Measurements from ENCODE around the gene WNK2. TPM values are rescaled to one million over a fixed set of nuclear protein-coding genes. Genes with fewer than 3 reads are reported as not detected.

The WNK2 gene
- total RNA-seq, 1 experiment from 2014 or later, result 69.4 TPM

DNA sequence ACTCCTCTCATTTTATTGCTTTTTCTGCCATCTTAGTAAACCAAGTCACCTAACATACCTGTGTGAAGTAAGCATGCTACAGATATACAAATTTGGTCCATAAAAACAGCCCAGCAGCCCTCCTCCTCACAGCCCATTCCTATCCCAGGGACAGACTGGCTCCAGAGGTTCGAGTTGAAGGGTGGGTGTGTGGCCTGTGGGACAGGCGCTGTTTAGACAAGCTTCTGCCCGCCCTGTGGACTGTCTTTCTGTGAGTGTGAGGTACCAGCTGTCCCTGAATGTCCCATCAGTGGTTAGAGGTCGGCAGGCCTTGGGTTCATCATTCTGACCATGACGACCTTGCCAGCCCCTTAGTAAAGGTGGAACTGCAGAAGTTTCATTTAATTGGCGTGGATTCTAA, 82.0 kb downstream of the WNK2 start:
- Histone ChIP-seq H3K79me1 (ENCODE audit: insufficient read depth, low read depth, low read length, poor library complexity, severe bottlenecking) (no peaks in the 10 kb centered on the region), H4K20me1 (ENCODE audit: control insufficient read depth, insufficient read depth, insufficient read length) (no peaks in the 10 kb centered on the region), H3K23me2 (ENCODE audit: insufficient read length, low read depth, low read length, poor library complexity, severe bottlenecking) (no peaks in the 10 kb centered on the region), H3K27ac (ENCODE audit: insufficient read length, low read depth, low read length) (no peak overlapping the region), H3K23ac (ENCODE audit: insufficient read length, low read depth, low read length) (no peak overlapping the region), H2BK120ac (ENCODE audit: low read depth, low read length, poor library complexity, severe bottlenecking) (no peak overlapping the region), H4K91ac (ENCODE audit: insufficient read length, low read depth, low read length) (no peak overlapping the region), H3K79me2 (ENCODE audit: insufficient read depth, low read length) (no peaks in the 10 kb centered on the region), H2BK12ac (ENCODE audit: insufficient read length, low read depth, low read length) (no peak overlapping the region), H3K4me1 (ENCODE audit: insufficient read depth, low read length) (no peaks in the 10 kb centered on the region), H3K9me3 (ENCODE audit: control insufficient read depth, low read depth, low read length) (no peaks in the 10 kb centered on the region), H3K9ac (ENCODE audit: extremely low read depth, insufficient read length, low read length) (no peak overlapping the region), H3K56ac (ENCODE audit: insufficient read length, low read depth, low read length) (no peak overlapping the region), H3K4ac (ENCODE audit: low read depth, low read length) (no peak overlapping the region), H2AFZ (ENCODE audit: low read length) (no peak overlapping the region), H3K18ac (ENCODE audit: insufficient read length, low read depth, low read length) (no peak overlapping the region), H3K4me2 (ENCODE audit: insufficient read depth, insufficient read length, low read length) (no peak overlapping the region), H2BK20ac (ENCODE audit: low read depth, low read length, poor library complexity, severe bottlenecking) (no peak overlapping the region), H3K14ac (ENCODE audit: insufficient read depth, low read length) (no peak overlapping the region; the same call in 1 of the 2 replicates), H2AK5ac (ENCODE audit: insufficient read length, low read length) (no peak overlapping the region), H2BK5ac (ENCODE audit: insufficient read length, low read length) (no peak overlapping the region), H4K8ac (replicated peaks; ENCODE audit: insufficient read length, low read depth, low read length) (no peak overlapping the region), H4K5ac (ENCODE audit: insufficient read length, low read depth, low read length) (no peak overlapping the region), H3T11ph (ENCODE audit: low read length) (no peak overlapping the region), H3K27me3 (ENCODE audit: insufficient read depth, low read length) (no peaks in the 10 kb centered on the region), H2BK15ac (ENCODE audit: low read depth, low read length) (no peak overlapping the region)
- no peak for DNase-seq
- Mint-ChIP-seq H3K36me3 (ENCODE audit: insufficient read depth in 1 of 3, low read depth in 3 of 3) (peaks cover 26 to 35% (median 33%) of the 10 kb centered on the region in 3 experiments), H3K9me3 (no peaks in the 10 kb centered on the region; a peak in 1 of 5 replicates), H3K27me3 (ENCODE audit: low read depth) (no peaks in the 10 kb centered on the region; the same call in 1 of the 2 replicates), H3K4me1 (0 out of 4 replicates have a peak, but pooled peaks cover 0 to 5% of the 10 kb centered on the region in 2 experiments), H3K27ac (no peak overlapping the region), H3K4me3 (no peak overlapping the region)
- WGBS (ENCODE audit: extremely low coverage, insufficient read length, low lambda C conversion rate), result no CpG with 5 or more reads among the region's 6 CpGs
- TF ChIP-seq, protein P1, sequence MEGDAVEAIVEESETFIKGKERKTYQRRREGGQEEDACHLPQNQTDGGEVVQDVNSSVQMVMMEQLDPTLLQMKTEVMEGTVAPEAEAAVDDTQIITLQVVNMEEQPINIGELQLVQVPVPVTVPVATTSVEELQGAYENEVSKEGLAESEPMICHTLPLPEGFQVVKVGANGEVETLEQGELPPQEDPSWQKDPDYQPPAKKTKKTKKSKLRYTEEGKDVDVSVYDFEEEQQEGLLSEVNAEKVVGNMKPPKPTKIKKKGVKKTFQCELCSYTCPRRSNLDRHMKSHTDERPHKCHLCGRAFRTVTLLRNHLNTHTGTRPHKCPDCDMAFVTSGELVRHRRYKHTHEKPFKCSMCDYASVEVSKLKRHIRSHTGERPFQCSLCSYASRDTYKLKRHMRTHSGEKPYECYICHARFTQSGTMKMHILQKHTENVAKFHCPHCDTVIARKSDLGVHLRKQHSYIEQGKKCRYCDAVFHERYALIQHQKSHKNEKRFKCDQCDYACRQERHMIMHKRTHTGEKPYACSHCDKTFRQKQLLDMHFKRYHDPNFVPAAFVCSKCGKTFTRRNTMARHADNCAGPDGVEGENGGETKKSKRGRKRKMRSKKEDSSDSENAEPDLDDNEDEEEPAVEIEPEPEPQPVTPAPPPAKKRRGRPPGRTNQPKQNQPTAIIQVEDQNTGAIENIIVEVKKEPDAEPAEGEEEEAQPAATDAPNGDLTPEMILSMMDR (conservative IDR thresholded peaks at IDR 0.05), result no peak

Measured in H9 (cell line).